ENCODE measurements around the gene SERTAD4.
A peak's percentile ranks its signal among the peaks of the same experiment; 100 is the strongest.

SERTAD4 gene

DNA sequence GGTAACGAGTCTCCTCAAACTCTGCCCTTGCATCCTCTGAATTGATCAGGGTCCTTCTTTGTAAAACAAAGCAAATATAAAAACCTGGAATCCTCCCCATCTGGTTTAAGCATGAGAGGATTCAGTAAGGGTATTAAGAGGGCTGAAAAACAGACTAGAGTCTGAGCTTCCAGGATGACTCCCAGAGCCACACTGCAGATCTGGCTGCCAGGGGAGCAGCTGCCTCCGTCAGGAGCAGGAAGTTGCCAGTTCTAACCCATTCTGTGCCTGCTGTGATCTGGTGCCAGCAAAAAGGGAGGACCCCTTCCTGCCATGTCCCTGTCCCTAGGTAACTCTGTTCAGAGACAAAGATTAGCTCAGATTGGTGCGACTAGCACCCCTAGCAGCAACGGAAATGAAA lies 27.5 kb downstream of the SERTAD4 start:
- peak; percentile 27 for DNase-seq

DNA sequence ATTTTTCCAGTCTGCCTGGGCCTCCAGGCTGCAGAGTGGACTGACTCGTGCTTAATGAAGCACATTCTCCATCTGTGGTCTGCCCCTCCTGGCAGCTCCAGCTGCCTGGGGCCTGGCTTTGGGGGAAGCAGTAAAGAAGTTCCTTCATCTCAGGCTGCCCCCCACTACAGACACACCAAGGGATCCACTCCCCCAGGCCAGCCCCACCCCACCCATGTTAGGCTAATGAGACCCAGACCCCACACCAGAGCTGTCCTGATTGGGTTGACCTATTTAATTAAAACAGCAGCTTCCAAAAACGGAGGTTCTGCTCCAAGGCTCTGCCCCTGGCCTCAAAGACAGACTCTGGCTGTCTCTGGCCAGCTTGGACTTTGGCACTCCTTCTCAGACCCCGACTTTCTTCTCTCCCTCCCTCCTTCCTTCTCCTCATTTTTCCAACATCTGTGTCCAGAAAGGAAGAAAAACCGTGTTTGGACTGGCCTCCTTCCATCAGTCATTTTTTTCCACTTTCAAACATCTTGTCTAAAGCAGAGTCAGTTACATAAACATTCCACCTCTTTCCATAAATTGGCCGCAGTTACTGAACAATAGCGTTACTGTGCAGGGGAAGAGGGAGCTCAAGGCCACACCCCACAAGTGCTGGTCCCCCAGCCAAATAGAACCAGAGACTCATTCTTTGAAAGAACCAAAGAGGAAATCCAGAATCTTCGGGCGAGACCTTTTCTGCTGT lies 29.7 kb downstream of the SERTAD4 start:
- peak; percentile 90 for DNase-seq

DNA sequence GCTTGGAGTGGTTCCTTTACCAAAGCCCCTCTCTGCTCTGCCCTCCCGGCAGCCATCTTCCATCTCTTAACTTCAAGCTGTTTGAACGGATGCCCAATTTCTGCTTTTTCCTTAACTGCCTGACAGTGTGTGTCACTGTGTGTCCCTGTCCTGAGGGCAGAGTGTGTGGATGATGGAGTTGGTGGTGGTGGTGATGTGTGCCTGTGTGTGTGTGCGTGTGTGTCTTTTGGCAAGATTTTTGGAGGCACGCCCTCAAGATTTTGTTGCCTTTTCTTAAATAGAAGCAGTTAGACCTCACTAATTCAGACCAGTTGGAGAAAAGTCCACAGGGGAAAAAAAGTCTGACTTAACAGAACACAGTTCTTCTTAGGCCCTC lies 30.3 kb downstream of the SERTAD4 start:
- peak; percentile 87 for DNase-seq

DNA sequence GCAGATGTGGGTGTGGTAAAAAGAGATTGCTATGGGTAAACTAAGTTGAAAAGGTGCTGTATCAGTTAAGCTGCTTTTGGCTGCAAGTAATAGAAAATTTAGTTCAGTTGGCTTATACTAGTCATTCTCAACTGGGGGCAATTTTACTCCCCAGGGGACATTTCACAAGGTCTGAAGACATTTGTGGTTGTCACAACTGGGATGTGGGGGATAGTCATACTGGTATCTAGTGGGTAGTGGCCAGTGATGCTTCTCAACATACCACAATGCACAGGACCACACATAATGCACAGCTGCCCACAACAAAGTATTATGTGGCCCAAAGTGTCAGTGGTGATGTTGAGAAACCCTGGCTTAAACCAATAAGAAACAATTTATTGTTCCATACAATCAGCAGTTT lies 31.4 kb downstream of the SERTAD4 start:
- peak; percentile 64 for DNase-seq

DNA sequence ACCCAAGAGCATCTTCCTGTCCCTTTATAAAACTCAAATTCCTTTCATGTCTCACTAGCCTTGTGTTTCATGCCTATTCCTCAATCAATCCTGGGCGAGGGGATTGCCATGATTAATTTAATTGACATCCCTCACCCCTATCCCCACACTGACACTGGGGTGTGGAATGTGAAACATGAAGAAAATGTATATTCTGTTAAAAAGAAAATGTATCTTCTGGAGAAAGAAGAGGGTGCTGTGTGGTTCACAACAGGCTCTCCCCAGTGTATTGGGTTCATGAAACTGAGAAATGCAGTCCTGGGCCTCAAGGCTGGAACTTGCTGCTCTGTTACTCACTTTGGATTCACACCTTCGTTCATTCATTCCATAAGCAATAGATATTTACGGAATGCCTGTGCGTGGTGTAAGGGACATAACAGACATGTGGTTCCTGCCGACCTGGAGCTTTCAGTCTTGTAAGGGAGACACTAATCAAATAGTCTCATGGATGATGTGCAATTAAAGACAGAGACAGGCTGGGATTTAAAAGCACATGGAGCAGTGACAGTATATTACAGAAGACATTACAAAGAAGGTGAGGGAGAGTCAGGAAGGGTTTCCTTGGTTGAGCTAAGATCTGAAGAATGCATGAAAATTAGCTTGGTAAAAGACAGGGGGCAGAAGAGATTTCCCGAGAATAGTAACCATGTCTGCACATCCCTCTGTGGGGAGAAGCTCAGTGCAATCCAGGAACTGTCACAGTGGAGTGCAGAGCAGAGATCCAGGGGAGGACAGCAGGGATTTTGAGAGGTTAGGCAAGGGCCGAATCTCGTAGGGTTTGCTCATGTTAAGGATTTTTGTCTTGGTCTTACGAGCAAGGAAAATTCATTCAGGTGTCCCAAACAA lies 32.1 kb downstream of the SERTAD4 start:
- peak; percentile 74 for DNase-seq

DNA sequence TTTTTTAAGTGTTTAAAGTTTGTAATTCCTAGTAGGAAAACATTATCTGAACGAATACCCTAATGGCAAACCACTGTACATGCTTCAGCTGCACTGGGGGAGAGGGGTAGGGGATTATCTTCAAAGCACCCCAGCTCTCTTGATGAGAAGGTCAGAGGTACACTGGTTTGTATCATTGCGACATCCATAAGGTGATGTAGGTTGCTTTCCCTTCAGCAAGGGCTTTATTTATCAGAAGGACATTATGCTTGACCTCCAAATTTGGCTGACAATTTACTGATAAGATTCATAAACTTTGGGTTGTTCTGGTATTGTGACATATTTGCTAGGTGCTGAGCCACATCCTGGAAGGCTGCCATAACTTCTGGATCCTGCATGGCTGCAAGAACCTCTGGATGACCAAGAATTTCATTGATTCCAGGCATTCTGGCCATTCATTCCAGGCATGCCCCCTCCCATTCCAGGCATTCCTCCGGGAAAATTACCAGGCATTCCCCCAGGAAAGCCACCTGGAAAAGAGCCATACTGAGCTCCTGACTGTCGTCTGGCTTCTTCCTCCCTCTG lies 32.9 kb downstream of the SERTAD4 start:
- DNase-seq = peak; percentile 90

DNA sequence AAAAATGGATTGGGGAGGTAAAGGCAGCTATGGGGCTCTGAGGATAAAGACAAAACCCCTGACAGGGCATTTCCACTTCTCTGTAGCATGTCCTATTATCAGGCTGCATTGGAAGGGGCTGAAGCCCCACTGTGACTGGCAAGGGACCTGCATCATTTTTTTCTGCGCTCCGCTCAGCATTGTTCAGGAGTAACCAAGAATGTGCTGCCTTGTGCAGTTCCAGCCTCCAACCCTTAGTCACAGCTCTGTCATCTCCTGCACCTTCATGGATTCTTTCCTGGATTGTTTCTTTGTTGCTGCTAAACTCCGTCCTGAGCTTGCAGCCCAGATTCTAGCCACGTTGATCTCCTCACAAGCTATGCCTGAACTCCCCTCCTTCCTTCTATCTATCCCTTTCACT lies 37.4 kb downstream of the SERTAD4 start:
- no peak for DNase-seq

DNA sequence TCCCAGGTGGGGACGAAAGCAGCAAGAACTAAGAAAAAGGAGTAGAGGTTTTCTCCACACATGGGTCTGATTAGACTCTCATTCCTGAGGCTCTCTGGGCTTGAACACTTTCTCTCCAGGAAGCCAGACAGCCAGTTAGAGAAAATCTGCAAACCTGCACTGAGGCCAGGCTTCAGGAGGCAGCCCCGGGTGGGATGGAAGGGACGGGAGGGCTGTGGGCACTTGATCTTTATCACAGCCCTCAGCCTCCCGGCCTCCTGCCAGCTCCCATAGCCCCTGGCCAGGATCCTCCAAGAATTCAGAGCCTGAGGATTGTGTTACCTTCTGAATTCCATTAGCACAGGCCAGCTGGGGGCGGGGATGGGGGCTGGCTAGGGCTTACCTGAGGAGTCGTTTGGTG lies 40.1 kb downstream of the SERTAD4 start:
- DNase-seq = peak; percentile 49

DNA sequence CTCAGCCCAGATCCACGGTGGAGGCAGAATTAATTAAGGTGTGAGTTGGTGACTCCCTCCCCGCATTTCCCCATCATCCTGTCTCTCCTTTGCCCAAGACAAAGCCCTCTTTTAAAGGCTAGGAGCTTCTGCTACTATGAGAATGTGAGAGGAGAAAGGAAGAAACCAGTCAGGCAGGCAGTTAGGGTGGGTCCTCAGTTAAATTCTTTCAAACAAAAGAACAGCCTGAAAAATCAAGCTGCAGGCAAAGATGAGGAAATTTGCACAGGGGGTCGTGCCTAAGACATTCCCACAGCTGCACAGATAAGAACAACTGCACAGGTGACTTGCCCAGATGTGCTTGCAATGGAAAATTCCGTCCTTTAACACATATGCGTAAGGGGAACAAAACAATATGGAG lies 47.6 kb downstream of the SERTAD4 start:
- no peak for DNase-seq

DNA sequence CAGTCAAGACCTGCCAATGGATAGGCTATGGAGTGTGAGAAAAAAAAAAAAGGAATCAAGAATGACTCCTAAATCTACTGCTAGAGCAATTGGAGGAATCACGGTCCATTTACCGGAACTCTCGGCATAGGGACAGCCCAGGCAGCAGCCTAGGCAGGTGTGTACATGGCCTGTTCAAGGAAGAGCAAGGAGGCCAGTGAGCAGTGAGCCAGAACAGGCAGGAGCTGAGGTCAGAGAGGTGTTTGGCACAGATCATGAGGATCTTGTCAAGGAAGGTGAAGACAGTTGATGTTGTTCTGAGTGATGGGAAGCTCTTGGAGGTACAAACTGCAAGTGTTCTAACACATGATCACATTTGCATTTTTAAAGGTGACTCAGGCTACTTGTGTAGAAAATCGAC lies 55.5 kb downstream of the SERTAD4 start:
- DNase-seq = no peak

DNA sequence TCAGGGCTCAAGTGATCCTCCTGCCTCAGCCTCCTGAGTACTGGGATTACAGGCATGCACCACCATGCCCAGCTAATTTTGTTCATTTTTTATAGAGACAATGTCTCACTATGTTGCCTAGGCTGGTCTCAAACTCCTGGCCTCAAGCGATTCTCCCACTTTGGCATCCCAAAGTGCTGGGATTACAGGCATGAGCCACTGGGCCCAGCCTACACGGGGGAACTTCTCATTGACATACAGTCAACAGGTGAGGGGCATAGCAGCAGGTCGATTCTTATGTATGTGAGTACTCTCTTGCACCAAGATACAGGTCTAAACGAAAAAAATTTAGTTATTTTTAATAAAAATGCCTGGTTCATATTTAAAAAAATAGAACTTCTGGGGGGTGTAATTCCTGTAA lies 56.7 kb downstream of the SERTAD4 start:
- no peak for DNase-seq

DNA sequence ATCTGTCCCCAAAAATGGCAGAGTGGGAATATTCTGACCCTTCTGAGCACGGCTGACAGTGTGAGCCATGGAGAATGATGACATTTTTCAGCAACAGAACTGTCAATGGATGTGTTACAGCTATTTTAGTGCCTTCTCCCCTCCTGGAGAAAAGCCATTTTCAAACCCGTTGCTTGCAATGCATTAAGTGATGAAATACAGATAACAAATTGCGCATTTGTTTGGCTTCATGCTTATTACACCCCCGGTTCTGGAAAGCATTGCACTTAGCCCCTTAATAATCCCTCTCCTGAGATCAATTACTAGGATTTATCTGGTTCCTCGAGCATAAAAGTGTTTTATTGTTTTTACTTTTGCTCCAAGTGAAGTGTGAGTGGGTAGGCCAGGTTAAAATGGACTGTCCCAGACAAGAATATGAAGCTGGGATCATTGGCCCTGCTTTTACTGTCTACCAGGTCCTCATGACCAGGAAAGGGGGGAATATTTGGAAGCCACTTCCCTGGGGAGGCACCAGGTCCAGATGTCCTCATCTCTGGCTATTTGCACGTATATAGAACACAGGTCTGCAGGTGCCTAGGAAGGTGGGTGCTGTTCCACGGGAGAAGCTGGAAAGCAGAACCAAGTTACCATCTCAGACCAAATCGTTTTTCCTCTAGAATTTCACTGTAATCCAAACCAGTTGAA lies 58.6 kb downstream of the SERTAD4 start:
- DNase-seq = no peak

DNA sequence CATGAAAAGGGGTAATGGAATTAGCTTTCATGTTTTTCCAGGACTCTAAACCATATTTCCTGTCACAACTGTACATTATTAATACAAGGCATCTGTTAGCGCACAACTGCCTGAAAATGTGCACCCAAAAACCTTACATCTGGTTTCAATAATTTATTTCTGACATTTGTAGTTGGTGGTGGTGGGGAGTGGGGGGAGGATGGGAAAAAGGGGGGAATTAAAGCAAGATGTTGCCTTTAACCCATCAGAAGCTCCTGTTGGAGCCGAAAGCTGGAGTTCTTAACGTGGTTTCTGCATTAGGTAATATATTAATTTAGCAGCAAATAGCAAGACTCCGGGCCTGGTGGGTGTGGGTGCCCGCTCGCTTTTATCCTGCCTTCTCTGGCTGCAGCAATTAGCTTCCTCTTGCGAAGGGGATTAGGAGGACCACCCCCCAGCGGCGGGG lies 59.2 kb downstream of the SERTAD4 start:
- DNase-seq = peak; percentile 95

DNA sequence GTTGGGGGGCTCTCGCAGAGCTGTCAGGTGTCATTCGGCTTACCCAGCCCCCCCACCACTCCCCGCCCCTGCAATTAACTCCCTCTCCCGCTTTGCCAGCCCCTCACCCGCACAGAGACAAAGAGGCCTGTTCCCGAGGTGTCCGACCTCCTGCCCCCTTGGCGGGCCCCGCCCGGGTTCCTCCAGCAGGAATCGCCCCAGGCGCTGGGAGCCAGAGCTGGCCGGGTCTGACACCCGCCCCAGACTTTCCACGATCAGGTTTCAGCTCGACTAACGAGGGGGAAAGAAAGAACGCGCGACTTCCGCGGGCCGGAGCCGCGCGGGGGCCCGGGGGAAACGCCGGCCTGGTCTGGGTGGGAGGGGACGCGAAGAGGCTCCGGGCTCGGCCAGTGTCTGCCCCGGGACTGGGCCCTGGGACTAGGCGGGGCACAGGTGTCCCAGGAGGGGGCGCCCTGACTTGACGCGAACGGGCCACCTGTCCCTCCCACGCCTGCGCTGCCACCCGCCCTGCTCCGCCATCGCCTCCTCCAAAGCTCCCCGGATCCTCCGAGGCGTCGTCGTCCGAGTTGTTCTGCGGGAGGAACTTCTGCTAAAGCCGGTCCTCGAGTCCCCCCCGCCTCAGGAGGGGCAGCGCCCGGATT lies 59.8 kb downstream of the SERTAD4 start:
- peak; percentile 49 for DNase-seq

DNA sequence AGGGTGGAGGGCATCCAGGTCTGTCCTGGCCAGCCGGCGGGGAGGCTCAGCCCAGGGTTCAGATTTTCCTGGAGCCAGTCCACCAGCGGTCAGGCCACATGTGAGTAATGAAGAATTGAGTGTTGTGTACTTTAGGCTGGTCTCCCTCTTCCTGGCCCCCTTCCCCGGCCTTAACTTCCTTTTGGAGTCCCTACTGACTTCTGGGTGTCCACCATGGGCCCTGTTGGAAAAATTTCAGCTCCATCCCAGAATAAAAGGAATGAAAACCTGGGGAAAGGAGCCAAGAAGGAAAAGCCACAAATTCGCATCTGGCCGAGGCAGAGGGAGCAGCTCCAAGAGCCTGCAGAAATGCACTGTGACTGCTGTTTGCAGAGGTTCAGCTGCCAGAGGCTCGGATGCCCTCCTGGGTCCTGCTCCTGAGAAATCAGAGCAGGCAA lies 60.6 kb downstream of the SERTAD4 start:
- DNase-seq = peak; percentile 84

DNA sequence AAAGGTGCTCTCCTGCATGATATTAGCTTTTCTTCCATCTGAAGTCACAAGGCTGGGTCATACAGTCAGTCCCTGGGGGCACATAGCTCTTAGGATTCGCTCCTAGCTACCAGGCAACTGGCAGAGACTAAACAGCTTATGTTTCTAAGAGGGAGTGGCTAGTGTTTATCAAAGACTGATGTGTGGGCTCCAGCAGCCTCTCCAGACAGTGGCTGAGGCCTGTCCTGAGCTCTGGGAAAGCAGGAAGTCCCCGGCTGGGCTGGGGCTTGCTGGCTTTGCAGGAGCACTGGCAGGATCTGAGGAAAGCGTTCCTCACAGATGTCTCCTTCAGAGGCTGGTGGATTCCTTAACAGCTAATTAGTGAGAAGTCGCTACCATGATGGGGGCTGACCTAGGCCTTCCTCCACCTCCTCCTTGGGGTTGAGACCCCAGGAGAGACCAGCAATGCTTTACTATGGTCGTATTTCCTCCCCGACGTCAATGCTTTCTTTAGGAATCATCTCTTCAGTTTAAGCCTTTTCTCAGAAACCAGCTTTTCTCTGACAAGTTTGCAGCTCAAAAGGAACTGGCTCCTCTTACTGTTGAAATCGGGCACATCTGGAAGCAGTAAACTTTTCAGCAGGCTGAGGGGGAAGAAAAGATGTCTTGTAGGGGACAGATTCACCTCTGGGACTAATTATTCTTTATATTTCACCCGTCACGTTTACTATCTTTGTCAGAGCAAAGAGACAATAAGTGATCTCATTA lies 62.6 kb downstream of the SERTAD4 start:
- peak; percentile 83 for DNase-seq
